GM20000 (cell line): ENCODE data around the gene CHST1.

Experiments
- DNase-seq: peaks from one replicate; pipeline ENCODE4 v3.0.0; 2012; ENCODE audit warnings: low spot score
- TF ChIP-seq, protein P1 (sequence below): IDR thresholded peaks from 2 replicates; pipeline ENCODE4 v1.5.1; 2012; ENCODE audit warnings: mild to moderate bottlenecking, control low read depth; ENCODE audit errors: extremely low read depth, missing control alignments

CHST1 gene

DNA sequence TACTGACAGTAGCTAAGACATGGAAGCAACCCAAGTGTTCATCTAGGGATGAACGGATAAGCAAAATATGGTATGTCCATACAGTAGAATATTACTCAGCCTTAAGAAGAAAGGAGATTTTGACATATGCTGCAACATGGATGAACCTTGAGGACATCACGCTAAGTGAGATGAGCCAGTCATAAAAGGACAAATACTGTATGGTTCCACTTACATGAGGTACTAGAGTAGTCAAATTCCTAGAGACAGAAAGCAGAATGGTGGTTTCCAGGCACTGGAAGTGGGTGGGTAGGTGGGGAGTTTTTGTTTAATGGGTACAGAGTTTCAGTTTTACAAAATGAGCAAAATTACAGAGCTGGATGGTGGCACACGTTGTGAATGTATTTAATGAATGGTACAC lies 18.1 kb downstream of the CHST1 start:
- TF ChIP-seq, protein P1, sequence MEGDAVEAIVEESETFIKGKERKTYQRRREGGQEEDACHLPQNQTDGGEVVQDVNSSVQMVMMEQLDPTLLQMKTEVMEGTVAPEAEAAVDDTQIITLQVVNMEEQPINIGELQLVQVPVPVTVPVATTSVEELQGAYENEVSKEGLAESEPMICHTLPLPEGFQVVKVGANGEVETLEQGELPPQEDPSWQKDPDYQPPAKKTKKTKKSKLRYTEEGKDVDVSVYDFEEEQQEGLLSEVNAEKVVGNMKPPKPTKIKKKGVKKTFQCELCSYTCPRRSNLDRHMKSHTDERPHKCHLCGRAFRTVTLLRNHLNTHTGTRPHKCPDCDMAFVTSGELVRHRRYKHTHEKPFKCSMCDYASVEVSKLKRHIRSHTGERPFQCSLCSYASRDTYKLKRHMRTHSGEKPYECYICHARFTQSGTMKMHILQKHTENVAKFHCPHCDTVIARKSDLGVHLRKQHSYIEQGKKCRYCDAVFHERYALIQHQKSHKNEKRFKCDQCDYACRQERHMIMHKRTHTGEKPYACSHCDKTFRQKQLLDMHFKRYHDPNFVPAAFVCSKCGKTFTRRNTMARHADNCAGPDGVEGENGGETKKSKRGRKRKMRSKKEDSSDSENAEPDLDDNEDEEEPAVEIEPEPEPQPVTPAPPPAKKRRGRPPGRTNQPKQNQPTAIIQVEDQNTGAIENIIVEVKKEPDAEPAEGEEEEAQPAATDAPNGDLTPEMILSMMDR = no peak
- DNase-seq = no peak

DNA sequence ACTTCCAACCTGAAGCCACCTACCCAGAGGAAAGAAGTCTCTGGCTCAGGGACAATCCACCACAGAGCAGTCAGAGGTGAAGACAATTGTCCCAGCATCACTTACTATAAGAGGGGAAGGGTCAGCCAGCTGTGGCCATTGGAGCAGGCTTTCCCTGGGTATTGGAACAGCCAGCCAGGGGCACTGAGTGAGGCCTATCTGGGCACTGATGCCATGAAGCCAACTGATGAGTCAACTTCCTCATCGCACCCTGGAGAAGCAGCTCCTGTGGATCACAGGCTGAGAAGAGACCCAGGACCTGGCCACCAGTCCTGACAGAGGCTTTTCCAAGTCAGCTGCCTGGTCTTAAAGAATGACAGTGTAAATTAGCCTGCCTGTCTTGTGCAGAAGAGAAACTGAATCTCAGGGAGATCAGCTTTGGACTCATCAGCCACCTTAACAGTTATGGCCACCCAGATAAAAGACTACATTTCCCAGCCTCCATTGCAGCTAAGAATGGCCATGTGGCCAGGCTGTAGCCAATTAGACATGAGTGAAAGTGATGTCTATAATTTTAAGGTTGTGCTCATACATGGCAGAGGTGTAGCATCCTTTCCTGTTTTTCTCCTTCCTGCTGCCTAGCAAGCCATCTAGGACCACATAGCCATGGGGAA lies 19.0 kb downstream of the CHST1 start:
- peak; percentile 36 for DNase-seq
- TF ChIP-seq, protein P1 = no peak

DNA sequence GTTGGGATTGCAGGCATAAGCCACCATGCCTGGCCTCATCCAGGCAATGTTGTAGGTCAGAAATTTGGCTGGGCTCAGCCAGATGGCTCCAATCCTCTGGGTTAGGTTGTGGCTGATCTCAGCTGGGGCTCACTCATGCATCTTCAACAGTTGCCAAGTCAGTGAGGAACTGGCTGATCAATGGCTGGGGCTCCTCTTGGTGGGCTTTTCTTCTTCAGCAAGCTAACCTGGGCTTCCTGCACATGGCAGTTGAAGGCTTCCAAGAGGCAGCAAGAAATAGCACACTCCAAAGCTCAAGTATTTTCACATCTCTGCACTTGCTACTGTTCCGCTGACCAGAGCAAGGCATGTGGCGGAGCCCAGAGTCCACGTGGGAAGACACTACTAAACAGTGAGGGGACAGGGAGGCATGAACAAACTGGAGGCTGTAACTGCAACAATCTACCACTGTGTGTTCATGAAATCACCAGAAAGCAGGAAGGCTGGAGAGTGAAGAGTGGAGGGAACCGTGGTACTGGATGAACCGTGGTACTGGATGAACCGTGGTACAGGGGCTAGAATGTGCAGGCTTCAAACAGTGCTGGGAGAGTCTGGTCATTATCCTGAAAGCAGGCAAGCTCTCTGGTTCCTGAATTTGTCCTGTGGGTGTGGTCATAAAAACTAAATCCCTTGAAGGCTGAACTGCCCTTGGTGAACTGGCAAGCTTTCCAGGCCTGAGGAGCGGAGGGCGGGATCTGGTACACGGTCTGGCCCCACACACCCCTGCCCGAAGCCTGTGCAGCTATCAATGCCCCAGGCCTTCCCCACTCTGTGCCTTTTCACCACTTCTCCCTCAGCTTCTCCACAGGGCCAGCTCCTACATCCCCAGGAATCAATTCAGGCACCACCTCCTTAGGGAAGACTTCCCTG lies 20.2 kb downstream of the CHST1 start:
- TF ChIP-seq, protein P1 = no peak

DNA sequence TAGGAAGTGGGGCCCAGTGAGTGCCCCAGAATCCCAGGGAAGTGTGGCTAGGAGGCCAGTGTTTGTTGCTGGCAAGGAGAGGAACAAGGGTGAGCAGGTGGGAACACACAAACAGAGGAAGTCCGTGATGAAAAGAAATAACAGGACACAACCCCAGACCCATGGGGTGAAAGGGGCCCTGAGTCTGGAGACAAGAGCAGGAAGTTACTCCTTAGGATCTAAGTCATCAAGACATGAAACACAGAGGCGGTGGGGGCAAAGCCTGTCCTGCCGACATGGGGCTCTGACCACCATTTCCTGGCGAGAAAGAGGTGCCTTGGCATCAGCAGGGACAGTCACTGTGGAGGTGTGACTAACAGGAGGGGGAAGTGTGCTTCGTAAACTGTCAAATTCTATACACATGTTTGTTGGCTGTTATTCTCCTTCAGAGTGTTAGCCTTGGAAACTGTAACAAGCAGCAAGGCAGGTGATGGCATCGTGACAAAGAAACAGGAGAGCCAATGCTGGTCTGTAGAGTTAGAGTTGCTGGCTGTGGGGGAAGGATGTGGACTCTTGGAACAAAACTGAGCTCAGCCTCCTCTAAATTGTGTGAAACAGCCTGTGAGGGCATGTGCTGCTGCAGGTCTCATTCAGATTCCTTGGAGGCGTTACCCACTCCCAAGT lies 21.7 kb downstream of the CHST1 start:
- TF ChIP-seq, protein P1 = no peak

More for the DNA sequence above, 20.2 kb downstream of the CHST1 start:
- DNase-seq = no peak

DNA sequence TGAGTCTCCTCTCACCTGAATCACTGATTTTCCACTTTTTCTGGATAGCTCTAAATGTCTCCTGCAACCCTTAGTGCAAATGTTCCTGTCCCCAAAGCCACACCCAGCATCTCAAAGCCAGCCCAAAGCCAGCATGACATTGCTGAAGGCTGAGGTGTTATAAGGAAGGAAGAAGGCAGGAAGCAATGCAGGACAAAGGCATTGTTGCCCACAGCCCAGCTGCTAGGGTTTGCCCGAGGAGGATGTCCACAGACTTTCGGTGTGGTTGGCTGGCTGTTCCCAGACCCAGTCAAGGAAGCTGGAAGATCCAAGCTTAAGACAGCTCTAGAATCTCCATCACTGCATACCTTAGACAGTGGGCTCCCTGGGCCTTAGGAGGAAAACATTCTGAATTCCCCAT lies 23.5 kb downstream of the CHST1 start:
- TF ChIP-seq, protein P1 = no peak
- no peak for DNase-seq

More for the DNA sequence above, 21.7 kb downstream of the CHST1 start:
- DNase-seq = no peak

DNA sequence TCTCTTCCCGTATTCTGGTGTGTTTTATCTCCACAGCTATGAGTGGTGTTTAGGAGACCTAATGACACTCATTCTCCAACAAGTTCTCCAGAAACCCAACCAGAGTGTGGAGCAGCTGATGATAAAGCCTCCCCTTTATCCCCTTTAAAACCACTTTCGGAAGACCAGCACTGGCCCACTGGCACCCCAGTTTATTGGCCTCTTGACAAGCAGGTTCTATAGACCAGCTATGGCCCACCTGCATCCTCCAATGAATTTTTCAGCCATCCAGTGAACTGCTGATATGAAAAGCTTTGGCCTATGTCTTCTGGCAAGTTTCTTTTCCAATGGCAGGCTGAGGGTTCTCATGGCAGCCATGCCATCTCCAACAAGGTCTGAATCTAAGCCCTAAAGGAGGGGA lies 27.4 kb downstream of the CHST1 start:
- DNase-seq = no peak
- TF ChIP-seq, protein P1 = no peak

DNA sequence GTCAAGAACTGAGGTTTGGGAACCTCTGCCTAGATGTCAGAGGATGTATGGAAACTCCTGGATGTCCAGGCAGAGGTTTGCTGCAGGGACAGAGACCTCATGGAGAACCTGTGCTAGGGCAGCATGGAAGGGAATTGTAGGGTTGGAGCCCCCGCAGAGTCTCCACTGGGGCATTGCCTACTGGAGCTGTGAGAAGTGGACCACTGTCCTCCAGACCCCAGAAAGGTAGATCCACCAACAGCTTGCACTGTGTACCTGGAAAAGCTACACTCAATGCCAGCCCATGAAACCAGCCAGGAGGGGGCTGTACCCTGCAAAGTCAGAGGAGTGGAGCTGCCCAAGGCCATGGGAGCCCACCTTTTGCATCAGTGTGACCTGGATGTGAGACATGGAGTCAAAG lies 29.5 kb downstream of the CHST1 start:
- no peak for DNase-seq
- TF ChIP-seq, protein P1 = no peak
